ENCODE results near the gene IL1RAPL1.

The IL1RAPL1 gene

GRCh38 chrX:29478336-29479069, 891.3 kb downstream of the IL1RAPL1 start:
- FAIRE-seq: peak; percentile 96
- peak; percentile 4 for DNase-seq (ENCODE audit: insufficient read length, low spot score)

GRCh38 chrX:29487214-29487613, 900.0 kb downstream of the IL1RAPL1 start:
- peak; percentile 21 for FAIRE-seq
- no peak for DNase-seq (ENCODE audit: insufficient read length, low spot score)

- FAIRE-seq (no peak), DNase-seq (ENCODE audit: insufficient read length, low spot score) (no peak)
Measured at GRCh38 chrX:29487714-29488113, 900.5 kb downstream of the IL1RAPL1 start.

- FAIRE-seq (no peak), DNase-seq (ENCODE audit: insufficient read length, low spot score) (no peak)
Measured at GRCh38 chrX:29488919-29489318, 901.7 kb downstream of the IL1RAPL1 start.

GRCh38 chrX:29490606-29491005, 903.4 kb downstream of the IL1RAPL1 start:
- FAIRE-seq: no peak
- DNase-seq (ENCODE audit: insufficient read length, low spot score): no peak

- no peak for DNase-seq (ENCODE audit: insufficient read length, low spot score)
- peak; percentile 82 for FAIRE-seq
Measured at GRCh38 chrX:29491659-29492058, 904.4 kb downstream of the IL1RAPL1 start.

GRCh38 chrX:29496636-29497180, 909.5 kb downstream of the IL1RAPL1 start:
- FAIRE-seq: no peak

GRCh38 chrX:29506729-29507128, 919.5 kb downstream of the IL1RAPL1 start:
- FAIRE-seq: no peak
- DNase-seq (ENCODE audit: insufficient read length, low spot score): no peak

More at GRCh38 chrX:29496636-29497180, 909.5 kb downstream of the IL1RAPL1 start:
- no peak for DNase-seq (ENCODE audit: insufficient read length, low spot score)

GRCh38 chrX:29518100-29518499, 930.9 kb downstream of the IL1RAPL1 start:
- FAIRE-seq (no peak), DNase-seq (ENCODE audit: insufficient read length, low spot score) (no peak)

- DNase-seq (ENCODE audit: insufficient read length, low spot score): no peak
- peak; percentile 97 for FAIRE-seq
Measured at GRCh38 chrX:29528281-29528680, 941.0 kb downstream of the IL1RAPL1 start.

- FAIRE-seq (no peak), DNase-seq (ENCODE audit: insufficient read length, low spot score) (no peak)
Measured at GRCh38 chrX:29530501-29530900, 943.3 kb downstream of the IL1RAPL1 start.

GRCh38 chrX:29531336-29531735, 944.1 kb downstream of the IL1RAPL1 start:
- FAIRE-seq: peak; percentile 93

GRCh38 chrX:29535212-29536162, 948.2 kb downstream of the IL1RAPL1 start:
- FAIRE-seq: peak; percentile 64
- DNase-seq (ENCODE audit: insufficient read length, low spot score): no peak

More at GRCh38 chrX:29531336-29531735, 944.1 kb downstream of the IL1RAPL1 start:
- no peak for DNase-seq (ENCODE audit: insufficient read length, low spot score)

- DNase-seq (ENCODE audit: insufficient read length, low spot score) (no peak), FAIRE-seq (no peak)
Measured at GRCh38 chrX:29541038-29541437, 953.8 kb downstream of the IL1RAPL1 start.

GRCh38 chrX:29542152-29542551, 954.9 kb downstream of the IL1RAPL1 start:
- DNase-seq (ENCODE audit: insufficient read length, low spot score) (no peak), FAIRE-seq (no peak)

- FAIRE-seq (no peak), DNase-seq (ENCODE audit: insufficient read length, low spot score) (no peak)
Measured at GRCh38 chrX:29545878-29546277, 958.6 kb downstream of the IL1RAPL1 start.

- no peak for DNase-seq (ENCODE audit: insufficient read length, low spot score)
- FAIRE-seq: peak; percentile 79
Measured at GRCh38 chrX:29547877-29548276, 960.6 kb downstream of the IL1RAPL1 start.

GRCh38 chrX:29553542-29553941, 966.3 kb downstream of the IL1RAPL1 start:
- DNase-seq (ENCODE audit: insufficient read length, low spot score) (no peak), FAIRE-seq (no peak)

- no peak for DNase-seq (ENCODE audit: insufficient read length, low spot score)
- peak; percentile 100 for FAIRE-seq
Measured at GRCh38 chrX:29555465-29556091, 968.3 kb downstream of the IL1RAPL1 start.

- peak; percentile 75 for FAIRE-seq
- no peak for DNase-seq (ENCODE audit: insufficient read length, low spot score)
Measured at GRCh38 chrX:29560065-29560464, 972.8 kb downstream of the IL1RAPL1 start.

- DNase-seq (ENCODE audit: insufficient read length, low spot score): no peak
- FAIRE-seq: no peak
Measured at GRCh38 chrX:29561417-29561816, 974.2 kb downstream of the IL1RAPL1 start.
